ENCODE data around the gene JPH4. TPM values are rescaled to one million over a fixed set of nuclear protein-coding genes. Genes with fewer than 3 reads are reported as not detected.

Gene JPH4
- total RNA-seq, 2 experiments from 2014 or later = not detected

- peaks cover 67% of the 10 kb centered on the region for H3K36me3 Mint-ChIP-seq (ENCODE audit: low read depth)
- H3K27me3 Mint-ChIP-seq (ENCODE audit: low read depth) = no peaks in the 10 kb centered on the region
- no peak for ATAC-seq
- no peaks in the 10 kb centered on the region for H3K9me3 Mint-ChIP-seq (ENCODE audit: insufficient read depth)
- no peak overlapping the region for H3K27ac Mint-ChIP-seq
- H3K4me1 Mint-ChIP-seq (ENCODE audit: low read depth) = peaks cover 38% of the 10 kb centered on the region
- CTCF ChIA-PET = interaction anchor here (1.1 to 10.5 kb wide), 5 partner anchors 8 to 80 kb away, joined by 3 to 266 read pairs (median 8); partner anchors contain the start of gene ZFHX2
- H3K4me3 Mint-ChIP-seq = no peak overlapping the region
- DNase-seq = no peak
- POLR2A ChIA-PET = no interaction called here
Observed at GRCh38 chr14:23561259-23561658, 17.3 kb downstream of the JPH4 start.

- Mint-ChIP-seq H3K27me3 (ENCODE audit: low read depth) (no peaks in the 10 kb centered on the region), H3K4me3 (no peak overlapping the region), H3K9me3 (ENCODE audit: insufficient read depth) (no peaks in the 10 kb centered on the region), H3K36me3 (ENCODE audit: low read depth) (peaks cover 58% of the 10 kb centered on the region), H3K4me1 (ENCODE audit: low read depth) (peaks cover 37% of the 10 kb centered on the region), H3K27ac (peak overlapping the region; percentile 16)
- ATAC-seq (no peak), DNase-seq (no peak)
- ChIA-PET POLR2A (interaction anchor here (0.9 to 2.4 kb wide), 2 partner anchors 8 to 81 kb away, joined by 3 to 9 read pairs; partner anchors contain the start of gene ZFHX2), CTCF (interaction anchor here (0.7 to 10.5 kb wide), 23 partner anchors 8 to 239 kb away, joined by 3 to 266 read pairs (median 7); partner anchors contain the start of genes AP1G2, PABPN1 and ZFHX2)
Observed at GRCh38 chr14:23559926-23560520, 18.6 kb downstream of the JPH4 start.

- Mint-ChIP-seq H3K36me3 (ENCODE audit: low read depth) (peaks cover 52% of the 10 kb centered on the region), H3K27me3 (ENCODE audit: low read depth) (no peaks in the 10 kb centered on the region), H3K27ac (no peak overlapping the region), H3K9me3 (ENCODE audit: insufficient read depth) (no peaks in the 10 kb centered on the region), H3K4me3 (no peak overlapping the region), H3K4me1 (ENCODE audit: low read depth) (peaks cover 39% of the 10 kb centered on the region)
- CTCF ChIA-PET = interaction anchor here (0.7 to 10.5 kb wide), 23 partner anchors 9 to 294 kb away, joined by 3 to 266 read pairs (median 6); partner anchors contain the start of genes AP1G2 and PABPN1
- no peak for ATAC-seq
- POLR2A ChIA-PET = interaction anchor here (0.7 to 2.9 kb wide), 3 partner anchors 8 to 238 kb away, joined by 3 to 13 read pairs (median 9); partner anchors contain the start of gene AP1G2
- DNase-seq = peak; percentile 75
Observed at GRCh38 chr14:23559010-23559925, 19.3 kb downstream of the JPH4 start.

- ATAC-seq (no peak), DNase-seq (no peak)
- Mint-ChIP-seq H3K27me3 (ENCODE audit: low read depth) (no peaks in the 10 kb centered on the region), H3K4me1 (ENCODE audit: low read depth) (peaks cover 38% of the 10 kb centered on the region), H3K36me3 (ENCODE audit: low read depth) (peaks cover 47% of the 10 kb centered on the region), H3K4me3 (no peak overlapping the region), H3K9me3 (ENCODE audit: insufficient read depth) (no peaks in the 10 kb centered on the region), H3K27ac (peak overlapping the region; percentile 48)
- CTCF ChIA-PET = interaction anchor here (0.6 to 10.5 kb wide), 16 partner anchors 9 to 293 kb away, joined by 3 to 266 read pairs (median 6); partner anchors contain the start of genes AP1G2 and PABPN1
- POLR2A ChIA-PET = interaction anchor here (0.7 to 2.9 kb wide), 3 partner anchors 9 to 238 kb away, joined by 3 to 13 read pairs (median 9); partner anchors contain the start of gene AP1G2
Observed at GRCh38 chr14:23558346-23559009, 20.1 kb downstream of the JPH4 start.

- POLR2A ChIA-PET = interaction anchor here (2.4 to 2.9 kb wide), 2 partner anchors 9 to 79 kb away, joined by 9 to 13 read pairs; partner anchors contain the start of gene AP1G2
- H3K27me3 Mint-ChIP-seq (ENCODE audit: low read depth) = no peaks in the 10 kb centered on the region
- no peaks in the 10 kb centered on the region for H3K9me3 Mint-ChIP-seq (ENCODE audit: insufficient read depth)
- ATAC-seq (no peak), DNase-seq (no peak)
- peaks cover 42% of the 10 kb centered on the region for H3K36me3 Mint-ChIP-seq (ENCODE audit: low read depth)
- H3K4me1 Mint-ChIP-seq (ENCODE audit: low read depth) = peaks cover 36% of the 10 kb centered on the region
- H3K4me3 Mint-ChIP-seq = peak overlapping the region; percentile 56
- CTCF ChIA-PET = interaction anchor here (0.6 to 10.5 kb wide), 10 partner anchors 8 to 257 kb away, joined by 3 to 266 read pairs (median 11); partner anchors contain the start of genes AP1G2 and PABPN1
- peak overlapping the region; percentile 75 for H3K27ac Mint-ChIP-seq
Observed at GRCh38 chr14:23557946-23558345, 20.6 kb downstream of the JPH4 start.

- no peak for ATAC-seq
- H3K4me1 Mint-ChIP-seq (ENCODE audit: low read depth) = peaks cover 34% of the 10 kb centered on the region
- ChIA-PET POLR2A (interaction anchor here (2.9 kb wide), 1 partner anchor 10 kb away, joined by 13 read pairs; the partner anchor contains the start of gene AP1G2), CTCF (interaction anchor here (0.6 to 10.5 kb wide), 5 partner anchors 15 to 257 kb away, joined by 3 to 266 read pairs (median 4); partner anchors contain the start of gene PABPN1)
- H3K27ac Mint-ChIP-seq = peak overlapping the region; percentile 75
- no peaks in the 10 kb centered on the region for H3K27me3 Mint-ChIP-seq (ENCODE audit: low read depth)
- H3K36me3 Mint-ChIP-seq (ENCODE audit: low read depth) = peaks cover 39% of the 10 kb centered on the region
- no peaks in the 10 kb centered on the region for H3K9me3 Mint-ChIP-seq (ENCODE audit: insufficient read depth)
- H3K4me3 Mint-ChIP-seq = peak overlapping the region; percentile 56
- DNase-seq = no peak
Observed at GRCh38 chr14:23557521-23557920, 21.1 kb downstream of the JPH4 start.

- Mint-ChIP-seq H3K4me1 (ENCODE audit: low read depth) (peaks cover 35% of the 10 kb centered on the region), H3K27ac (peak overlapping the region; percentile 97), H3K9me3 (ENCODE audit: insufficient read depth) (no peaks in the 10 kb centered on the region), H3K27me3 (ENCODE audit: low read depth) (no peaks in the 10 kb centered on the region), H3K36me3 (ENCODE audit: low read depth) (peaks cover 33% of the 10 kb centered on the region), H3K4me3 (peak overlapping the region; percentile 95)
- POLR2A ChIA-PET = interaction anchor here (0.5 to 2.9 kb wide), 3 partner anchors 10 to 235 kb away, joined by 3 to 13 read pairs (median 8); partner anchors contain the start of genes AP1G2 and PABPN1
- CTCF ChIA-PET = interaction anchor here (0.7 to 10.5 kb wide), 4 partner anchors 18 to 230 kb away, joined by 3 to 266 read pairs (median 4); no protein-coding TSS in a partner anchor
- ATAC-seq = no peak
- DNase-seq = no peak
Observed at GRCh38 chr14:23556700-23557440, 21.7 kb downstream of the JPH4 start.

- Mint-ChIP-seq H3K27ac (peak within 1 kb of the TSS; percentile 97), H3K4me3 (peak within 1 kb of the TSS; percentile 95), H3K4me1 (ENCODE audit: low read depth) (peaks cover 35% of the 10 kb centered on the region), H3K9me3 (ENCODE audit: insufficient read depth) (no peaks in the 10 kb centered on the region), H3K27me3 (ENCODE audit: low read depth) (no peaks in the 10 kb centered on the region), H3K36me3 (ENCODE audit: low read depth) (peaks cover 26% of the 10 kb centered on the region)
- peak; percentile 96 for DNase-seq
- ATAC-seq = peak; percentile 86
- ChIA-PET POLR2A (interaction anchor here (0.5 to 2.9 kb wide), 7 partner anchors 11 to 1568 kb away, joined by 3 to 13 read pairs (median 3); partner anchors contain the start of genes AP1G2 and PABPN1), CTCF (interaction anchor here (0.7 to 10.5 kb wide), 5 partner anchors 16 to 229 kb away, joined by 3 to 266 read pairs (median 4); no protein-coding TSS in a partner anchor)
Observed at GRCh38 chr14:23555882-23556699, 22.5 kb downstream of the JPH4 start, which contains the start of gene THTPA. Gene THTPA, plus strand, starts transcription at chr14:23556271. Its CDS starts 487 bp downstream, at chr14:23556758.

- Mint-ChIP-seq H3K36me3 (ENCODE audit: low read depth) (peaks cover 22% of the 10 kb centered on the region), H3K27ac (peak overlapping the region; percentile 97), H3K4me1 (ENCODE audit: low read depth) (peaks cover 32% of the 10 kb centered on the region), H3K4me3 (peak overlapping the region; percentile 95), H3K9me3 (ENCODE audit: insufficient read depth) (no peaks in the 10 kb centered on the region), H3K27me3 (ENCODE audit: low read depth) (no peaks in the 10 kb centered on the region)
- no peak for DNase-seq
- ChIA-PET CTCF (interaction anchor here (1.2 to 10.5 kb wide), 3 partner anchors 15 to 75 kb away, joined by 4 to 266 read pairs (median 5); no protein-coding TSS in a partner anchor), POLR2A (interaction anchor here (0.6 to 2.0 kb wide), 4 partner anchors 12 to 1567 kb away, joined by 3 to 12 read pairs (median 6); partner anchors contain the start of genes AP1G2 and PABPN1)
- ATAC-seq = no peak
Observed at GRCh38 chr14:23555533-23555881, 23.1 kb downstream of the JPH4 start.

Measured in activated CD8-positive, alpha-beta T cell treated with anti-CD3 and anti-CD28 coated beads, Interleukin-2, amount 10 ng/mL, durations not matched to agents 7 days and 5 days (primary cell).